ENCODE results near the gene SPEN.

- TF ChIP-seq CTCF (IDR thresholded peaks at IDR 0.05; ENCODE audit: low read depth, low read length, poor library complexity, severe bottlenecking) (no peak), EZH2phosphoT487 (IDR thresholded peaks at IDR 0.05; ENCODE audit: borderline replicate concordance, low read length) (no peak)
Observed at GRCh38 chr1:15936025-15936424, 88.5 kb downstream of the SPEN start.

Measured in DOHH2 (cell line).